Activated T-cell treated with anti-CD3 and anti-CD28 coated beads for 48 hours (primary cell): ENCODE results near the gene KLK15.

Source experiments
- DNase-seq: peaks from one replicate; pipeline ENCODE4 v3.0.0-alpha.2; 2020; ENCODE audit warnings: low read depth

Gene KLK15

GRCh38 chr19:50843701-50844221 lies 10.4 kb upstream of the KLK15 start:
- no peak for DNase-seq

GRCh38 chr19:50843205-50843604 lies 9.8 kb upstream of the KLK15 start:
- no peak for DNase-seq

GRCh38 chr19:50842130-50842529 lies 8.8 kb upstream of the KLK15 start:
- DNase-seq: no peak

- no peak for DNase-seq
Measured at GRCh38 chr19:50839712-50840655, 6.6 kb upstream of the KLK15 start.

- no peak for DNase-seq
Measured at GRCh38 chr19:50838239-50838638, 4.9 kb upstream of the KLK15 start.

GRCh38 chr19:50837300-50837699 lies 3.9 kb upstream of the KLK15 start:
- no peak for DNase-seq

GRCh38 chr19:50836543-50837195 lies 3.3 kb upstream of the KLK15 start:
- DNase-seq: no peak

GRCh38 chr19:50835785-50836542 lies 2.6 kb upstream of the KLK15 start:
- DNase-seq: peak; percentile 74

GRCh38 chr19:50835103-50835784 lies 1.9 kb upstream of the KLK15 start:
- DNase-seq: no peak

- DNase-seq: no peak
Measured at GRCh38 chr19:50833802-50834167, 411 bp upstream of the KLK15 start.

- DNase-seq: no peak
Measured at GRCh38 chr19:50832666-50833065, 708 bp downstream of the KLK15 start.

- DNase-seq: no peak
Measured at GRCh38 chr19:50831026-50831396, 2.4 kb downstream of the KLK15 start.

- no peak for DNase-seq
Measured at GRCh38 chr19:50830266-50831025, 2.9 kb downstream of the KLK15 start.

- DNase-seq: no peak
Measured at GRCh38 chr19:50829801-50830200, 3.6 kb downstream of the KLK15 start.

- no peak for DNase-seq
Measured at GRCh38 chr19:50827476-50827875, 5.9 kb downstream of the KLK15 start.

- DNase-seq: no peak
Measured at GRCh38 chr19:50826492-50827240, 6.7 kb downstream of the KLK15 start.

- DNase-seq: no peak
Measured at GRCh38 chr19:50823389-50824042, 9.9 kb downstream of the KLK15 start, which contains the start of gene KLK1. KLK1 (minus strand) TSS chr19:50823787; CDS start chr19:50823748, 39 bp downstream.

- no peak for DNase-seq
Measured at GRCh38 chr19:50822661-50823208, 10.6 kb downstream of the KLK15 start.

GRCh38 chr19:50821622-50822021 lies 11.8 kb downstream of the KLK15 start:
- DNase-seq: no peak

GRCh38 chr19:50821248-50821612 lies 12.1 kb downstream of the KLK15 start:
- no peak for DNase-seq
